ENCODE measurements around the gene MCM6. TPM values are rescaled to one million over a fixed set of nuclear protein-coding genes. Genes with fewer than 3 reads are reported as not detected.

The MCM6 gene
- total RNA-seq, 1 donor from 2014 or later: 9.5 TPM

GRCh38 chr2:135905679-135906078 lies 29.4 kb upstream of the MCM6 start:
- Histone ChIP-seq H3K36me3 (ENCODE audit: insufficient read depth, low read length) (peaks cover 16% of the 10 kb centered on the region), H3K4me1 (ENCODE audit: insufficient read depth, low read length) (no peaks in the 10 kb centered on the region), H3K4me3 (ENCODE audit: insufficient read depth, low read depth, low read length) (no peak overlapping the region), H3K9ac (ENCODE audit: low read length) (no peak overlapping the region), H4K20me1 (ENCODE audit: insufficient read depth, low read length) (no peaks in the 10 kb centered on the region), H3K4me2 (ENCODE audit: low read length) (no peak overlapping the region), H2AFZ (ENCODE audit: low read depth, low read length) (no peak overlapping the region), H3K9me3 (ENCODE audit: insufficient read depth, low read depth, low read length) (no peaks in the 10 kb centered on the region), H3K79me2 (ENCODE audit: insufficient read depth, low read length) (no peaks in the 10 kb centered on the region), H3K27ac (ENCODE audit: low read depth, low read length) (no peak overlapping the region), H3K27me3 (ENCODE audit: insufficient read depth, low read length) (no peaks in the 10 kb centered on the region)
- H3K36me3 Mint-ChIP-seq (ENCODE audit: low read depth, unreplicated experiment): no peaks in the 10 kb centered on the region
- no peak overlapping the region for H3K27ac Mint-ChIP-seq (ENCODE audit: unreplicated experiment)
- no peaks in the 10 kb centered on the region for H3K27me3 Mint-ChIP-seq (ENCODE audit: low read depth, unreplicated experiment)
- no peak overlapping the region for H3K4me3 Mint-ChIP-seq (ENCODE audit: unreplicated experiment)
- no peaks in the 10 kb centered on the region for H3K9me3 Mint-ChIP-seq (ENCODE audit: unreplicated experiment)
- FAIRE-seq (no peak), DNase-seq (ENCODE audit: low read depth) (no peak)
- TF ChIP-seq EZH2 (IDR thresholded peaks at IDR 0.05; ENCODE audit: insufficient read depth, low read length): no peak
- peaks cover 7% of the 10 kb centered on the region for H3K4me1 Mint-ChIP-seq (ENCODE audit: low read depth, unreplicated experiment)

- no peaks in the 10 kb centered on the region for H3K79me2 ChIP-seq (ENCODE audit: insufficient read depth, low read length)
- no peaks in the 10 kb centered on the region for H3K9me3 Mint-ChIP-seq (ENCODE audit: unreplicated experiment)
- no peaks in the 10 kb centered on the region for H4K20me1 ChIP-seq (ENCODE audit: insufficient read depth, low read length)
- no peak overlapping the region for H3K27ac ChIP-seq (ENCODE audit: low read depth, low read length)
- no peaks in the 10 kb centered on the region for H3K27me3 ChIP-seq (ENCODE audit: insufficient read depth, low read length)
- peaks cover 3% of the 10 kb centered on the region for H3K4me1 Mint-ChIP-seq (ENCODE audit: low read depth, unreplicated experiment)
- H3K36me3 Mint-ChIP-seq (ENCODE audit: low read depth, unreplicated experiment): no peaks in the 10 kb centered on the region
- H3K27me3 Mint-ChIP-seq (ENCODE audit: low read depth, unreplicated experiment): no peaks in the 10 kb centered on the region
- H3K4me3 Mint-ChIP-seq (ENCODE audit: unreplicated experiment): no peak overlapping the region
- no peak overlapping the region for H3K4me2 ChIP-seq (ENCODE audit: low read length)
- FAIRE-seq: peak; percentile 63
- no peak overlapping the region for H3K4me3 ChIP-seq (ENCODE audit: insufficient read depth, low read depth, low read length)
- H3K36me3 ChIP-seq (ENCODE audit: insufficient read depth, low read length): peaks cover 16% of the 10 kb centered on the region
- no peak overlapping the region for H2AFZ ChIP-seq (ENCODE audit: low read depth, low read length)
- no peak for TF ChIP-seq CTCF (IDR thresholded peaks at IDR 0.05; ENCODE audit: insufficient read depth, low read depth, low read length)
- no peak overlapping the region for H3K9ac ChIP-seq (ENCODE audit: low read length)
- no peaks in the 10 kb centered on the region for H3K9me3 ChIP-seq (ENCODE audit: insufficient read depth, low read depth, low read length)
- peak; percentile 60 for DNase-seq (ENCODE audit: low read depth)
- peak overlapping the region; percentile 69 for H3K27ac Mint-ChIP-seq (ENCODE audit: unreplicated experiment)
- no peaks in the 10 kb centered on the region for H3K4me1 ChIP-seq (ENCODE audit: insufficient read depth, low read length)
Measured at GRCh38 chr2:135904341-135904989, 28.2 kb upstream of the MCM6 start.

GRCh38 chr2:135903650-135904049 lies 27.4 kb upstream of the MCM6 start:
- Histone ChIP-seq H4K20me1 (ENCODE audit: insufficient read depth, low read length) (no peaks in the 10 kb centered on the region), H2AFZ (ENCODE audit: low read depth, low read length) (no peak overlapping the region), H3K9me3 (ENCODE audit: insufficient read depth, low read depth, low read length) (no peaks in the 10 kb centered on the region), H3K4me2 (ENCODE audit: low read length) (no peak overlapping the region), H3K36me3 (ENCODE audit: insufficient read depth, low read length) (peaks cover 16% of the 10 kb centered on the region), H3K27ac (ENCODE audit: low read depth, low read length) (no peak overlapping the region), H3K79me2 (ENCODE audit: insufficient read depth, low read length) (no peaks in the 10 kb centered on the region), H3K27me3 (ENCODE audit: insufficient read depth, low read length) (no peaks in the 10 kb centered on the region), H3K4me1 (ENCODE audit: insufficient read depth, low read length) (no peaks in the 10 kb centered on the region), H3K4me3 (ENCODE audit: insufficient read depth, low read depth, low read length) (no peak overlapping the region), H3K9ac (ENCODE audit: low read length) (no peak overlapping the region)
- H3K36me3 Mint-ChIP-seq (ENCODE audit: low read depth, unreplicated experiment): peaks cover 2% of the 10 kb centered on the region
- H3K4me1 Mint-ChIP-seq (ENCODE audit: low read depth, unreplicated experiment): peaks cover 3% of the 10 kb centered on the region
- FAIRE-seq (no peak), DNase-seq (ENCODE audit: low read depth) (no peak)
- no peak overlapping the region for H3K27ac Mint-ChIP-seq (ENCODE audit: unreplicated experiment)
- H3K27me3 Mint-ChIP-seq (ENCODE audit: low read depth, unreplicated experiment): no peaks in the 10 kb centered on the region
- no peak overlapping the region for H3K4me3 Mint-ChIP-seq (ENCODE audit: unreplicated experiment)
- H3K9me3 Mint-ChIP-seq (ENCODE audit: unreplicated experiment): no peaks in the 10 kb centered on the region
- TF ChIP-seq CTCF (IDR thresholded peaks at IDR 0.05; ENCODE audit: insufficient read depth, low read depth, low read length) (no peak), EZH2 (IDR thresholded peaks at IDR 0.05; ENCODE audit: insufficient read depth, low read length) (no peak)

Measured in astrocyte (in vitro differentiated cells and primary cell).